Stimulated activated CD4-positive, alpha-beta T cell treated with anti-CD3 and anti-CD28 coated beads, Interleukin-1b, Interleukin-23, amount 100 ng/mL, for 24 hours (primary cell): ENCODE measurements around the gene ZNF660.
A peak's percentile ranks its signal among the peaks of the same experiment; 100 is the strongest.

ENCODE experiments used
- DNase-seq, 4 experiments: peaks; one replicate each; pipeline ENCODE4 v3.0.0-alpha.2; 2020; ENCODE audit warnings: low read depth in 4 of 4, low spot score in 1 of 4

The ZNF660 gene

GRCh38 chr3:44628716-44629115 is 44.0 kb downstream of the ZNF660 start:
- no peak for DNase-seq

GRCh38 chr3:44632193-44632592 is 47.4 kb downstream of the ZNF660 start:
- DNase-seq: no peak

GRCh38 chr3:44642337-44642736 is 57.6 kb downstream of the ZNF660 start:
- DNase-seq: no peak

GRCh38 chr3:44643024-44643423 is 58.3 kb downstream of the ZNF660 start:
- DNase-seq: no peak

- DNase-seq: no peak
Observed at GRCh38 chr3:44647771-44648170, 63.0 kb downstream of the ZNF660 start.

GRCh38 chr3:44648564-44649229 is 63.9 kb downstream of the ZNF660 start, which contains the start of gene ZNF35:
TSS of gene ZNF35 (plus strand) at chr3:44648732. CDS start at chr3:44651068, 2,336 bp downstream.
- DNase-seq: peak in 2 of 4 experiments; percentile 9 to 21
